Islet of Langerhans (tissue), 1 donor: Measurements from ENCODE around the gene TRPM3.
A peak's percentile ranks its signal among the peaks of the same experiment; 100 is the strongest.

ENCODE experiments used
- FAIRE-seq: peaks from one replicate; lab custom pipeline; 2011; peaks lifted over from hg19 to GRCh38; lab: Jason Lieb, UNC

The TRPM3 gene

GRCh38 chr9:70947086-70947485 is 174.3 kb downstream of the TRPM3 start:
- no peak for FAIRE-seq

DNA sequence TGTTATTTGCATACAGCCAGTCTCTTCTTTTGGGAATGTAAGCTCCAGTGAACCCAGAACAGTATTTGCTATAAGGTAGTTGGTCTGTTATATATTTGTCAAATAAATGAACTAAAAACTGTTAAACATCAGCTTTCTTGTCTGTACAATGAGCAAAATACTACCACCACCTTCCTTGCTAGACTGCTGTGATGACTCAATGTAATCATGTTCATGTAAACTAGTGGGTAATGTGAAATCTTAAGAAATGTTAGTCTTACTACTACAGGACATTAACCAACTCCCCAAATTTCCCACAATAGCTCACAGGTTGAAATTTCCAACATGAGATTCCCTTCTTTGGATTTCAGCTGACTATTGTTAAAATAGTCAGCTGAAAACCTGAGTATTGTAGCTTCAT is 176.1 kb downstream of the TRPM3 start:
- FAIRE-seq = no peak

GRCh38 chr9:70941191-70941590 is 180.2 kb downstream of the TRPM3 start:
- FAIRE-seq = no peak

DNA sequence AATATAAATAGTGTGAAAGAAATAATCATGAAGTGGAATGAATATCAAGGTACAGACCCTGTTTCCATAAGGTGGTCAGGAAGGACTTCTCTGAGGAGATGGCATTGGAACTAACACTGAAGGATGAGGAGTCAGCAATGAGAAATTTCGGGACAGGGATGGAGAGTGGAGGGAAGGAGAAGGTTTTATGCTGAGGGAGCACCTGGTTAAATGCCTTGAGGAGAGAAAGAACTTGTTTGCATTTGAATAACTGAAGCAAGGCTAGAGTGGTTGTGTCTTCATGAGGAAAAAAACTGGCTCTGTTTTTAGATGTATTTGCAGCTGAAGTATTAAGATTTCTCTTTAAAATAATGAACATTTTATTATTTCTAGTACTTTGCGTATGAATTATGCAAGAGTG is 180.8 kb downstream of the TRPM3 start:
- no peak for FAIRE-seq

- no peak for FAIRE-seq
These were observed 184.9 kb downstream of the TRPM3 start for GRCh38 chr9:70936536-70936935.

GRCh38 chr9:70935856-70936255 is 185.6 kb downstream of the TRPM3 start:
- no peak for FAIRE-seq

GRCh38 chr9:70934642-70935041 is 186.8 kb downstream of the TRPM3 start:
- FAIRE-seq = no peak

GRCh38 chr9:70933321-70933720 is 188.1 kb downstream of the TRPM3 start:
- FAIRE-seq = no peak

GRCh38 chr9:70932097-70932496 is 189.3 kb downstream of the TRPM3 start:
- no peak for FAIRE-seq

GRCh38 chr9:70927530-70927929 is 193.9 kb downstream of the TRPM3 start:
- no peak for FAIRE-seq

DNA sequence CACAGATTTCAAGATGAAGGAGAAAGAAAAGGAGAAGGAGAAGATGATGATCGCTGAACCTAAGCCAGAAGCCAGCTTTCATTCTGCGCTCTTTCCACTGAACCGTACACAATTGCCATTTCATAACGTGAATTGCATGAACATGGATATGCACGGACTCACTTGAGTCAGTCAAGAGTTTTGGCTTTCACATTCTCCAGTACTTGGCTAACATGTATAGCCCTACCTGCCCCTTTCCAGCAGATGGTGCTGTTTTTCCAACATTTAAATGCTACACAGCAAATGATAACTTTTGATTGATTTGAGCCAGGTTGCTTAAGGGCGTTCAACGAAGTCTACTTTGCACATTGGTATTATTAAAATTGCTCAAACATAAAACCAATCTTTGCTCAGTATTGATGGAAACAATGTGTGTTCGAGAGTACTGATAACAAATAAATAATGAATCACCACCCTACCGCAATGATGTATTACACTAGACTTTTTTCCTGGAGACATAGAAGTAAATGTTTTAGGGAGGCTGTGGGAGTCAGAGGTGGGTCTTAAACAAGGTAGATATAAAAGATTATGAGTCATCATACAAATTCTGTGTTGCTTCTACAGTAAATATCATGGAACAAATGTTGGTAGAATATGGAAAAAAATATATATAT is 196.4 kb downstream of the TRPM3 start:
- peak; percentile 99 for FAIRE-seq

DNA sequence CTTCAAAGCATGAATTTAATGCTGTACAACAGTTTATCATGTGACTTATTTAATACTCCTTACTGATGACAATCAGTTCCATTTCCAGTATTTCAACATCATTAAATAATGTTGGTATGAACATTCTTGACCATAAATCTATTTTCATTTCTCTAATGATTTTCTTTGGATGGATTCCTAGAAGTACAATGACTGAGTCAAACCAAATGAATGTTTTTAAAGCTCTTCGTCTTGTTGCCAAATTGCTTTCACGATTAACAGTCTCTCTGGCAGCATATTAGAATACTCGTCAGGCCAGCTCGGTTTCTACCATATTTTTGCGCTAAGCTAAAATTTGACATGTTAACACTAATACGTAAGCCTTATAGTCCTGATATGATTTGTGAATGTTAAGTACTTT is 197.0 kb downstream of the TRPM3 start:
- FAIRE-seq = no peak

GRCh38 chr9:70923961-70924360 is 197.5 kb downstream of the TRPM3 start:
- no peak for FAIRE-seq

DNA sequence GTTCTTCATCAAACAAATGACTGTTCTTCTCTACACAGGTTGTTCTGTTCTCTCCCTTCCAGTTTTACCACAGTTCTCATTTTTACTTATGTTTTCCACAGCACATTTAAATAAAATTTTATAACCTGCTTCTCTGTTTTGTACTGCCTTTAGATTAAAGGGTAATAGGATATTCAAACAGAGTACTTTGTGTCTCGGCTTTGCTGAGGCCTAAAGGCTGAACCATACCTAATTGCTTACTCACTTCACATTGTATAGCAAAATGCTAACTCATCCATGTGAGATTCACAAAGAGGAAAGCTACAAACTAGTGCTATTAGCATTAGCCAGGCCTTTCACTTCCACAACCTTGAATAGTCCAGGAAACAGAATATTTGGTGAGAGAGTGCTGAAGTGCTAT is 200.3 kb downstream of the TRPM3 start:
- no peak for FAIRE-seq

DNA sequence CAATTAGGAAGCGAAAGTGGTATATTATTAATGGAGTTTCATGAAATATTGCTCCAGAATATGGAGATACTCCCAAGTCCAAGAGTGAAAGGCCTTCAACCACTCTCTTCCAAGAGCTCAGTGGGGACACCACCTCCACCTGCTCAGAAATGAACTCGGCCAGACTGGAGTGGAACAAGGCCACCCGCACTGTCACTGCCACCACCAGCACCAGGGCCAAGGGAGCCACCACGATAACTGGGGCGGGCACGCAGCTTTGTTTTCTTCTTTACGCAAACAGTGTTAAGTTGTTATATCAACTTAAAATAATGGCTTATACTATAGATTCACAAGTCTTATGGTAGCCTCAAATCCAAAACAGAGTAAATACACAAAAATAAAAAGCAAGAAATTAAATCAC is 204.1 kb downstream of the TRPM3 start:
- no peak for FAIRE-seq

- FAIRE-seq = no peak
These were observed 209.6 kb downstream of the TRPM3 start for GRCh38 chr9:70911791-70912190.

- FAIRE-seq = peak; percentile 53
These were observed 210.8 kb downstream of the TRPM3 start for GRCh38 chr9:70910598-70910997.

DNA sequence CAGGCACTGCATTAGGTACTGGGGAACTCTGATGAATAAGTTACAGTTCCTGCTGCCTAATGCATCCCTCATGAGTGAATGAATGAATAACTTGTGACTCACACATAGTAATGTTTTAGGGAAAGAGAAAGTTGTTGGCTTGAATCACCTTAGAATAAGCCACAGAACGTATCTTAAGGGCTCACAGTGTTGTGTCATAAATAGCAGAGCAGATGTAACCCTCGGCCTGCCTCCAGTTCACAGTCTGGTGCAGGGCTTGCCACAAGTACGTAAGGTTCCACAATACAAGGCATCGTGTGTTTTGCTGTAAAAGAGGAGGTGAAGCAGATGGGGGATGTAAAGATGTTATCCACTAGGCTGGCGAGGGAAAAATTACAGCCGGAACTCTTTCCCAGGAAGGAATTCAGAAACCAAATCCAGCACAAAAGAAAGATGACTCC is 218.7 kb downstream of the TRPM3 start:
- FAIRE-seq = no peak

DNA sequence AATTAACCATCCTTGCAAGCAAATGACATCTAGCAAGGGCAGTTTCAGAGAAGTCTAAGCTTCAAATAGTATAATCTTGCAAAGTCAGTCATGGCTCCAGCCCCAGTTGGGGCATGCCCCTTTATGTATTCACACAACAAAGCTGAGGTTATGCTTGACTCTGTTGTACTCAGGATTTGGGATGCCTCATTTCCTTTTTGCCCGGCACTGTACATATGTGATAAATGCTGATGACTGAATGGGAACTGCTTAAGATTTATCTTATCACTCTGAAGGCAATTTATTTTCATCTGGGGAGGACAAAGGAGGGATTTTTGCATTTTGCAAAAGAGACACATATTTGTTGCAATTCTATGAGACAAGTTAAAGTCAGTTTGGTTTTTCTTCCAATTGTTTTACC is 219.2 kb downstream of the TRPM3 start:
- no peak for FAIRE-seq

DNA sequence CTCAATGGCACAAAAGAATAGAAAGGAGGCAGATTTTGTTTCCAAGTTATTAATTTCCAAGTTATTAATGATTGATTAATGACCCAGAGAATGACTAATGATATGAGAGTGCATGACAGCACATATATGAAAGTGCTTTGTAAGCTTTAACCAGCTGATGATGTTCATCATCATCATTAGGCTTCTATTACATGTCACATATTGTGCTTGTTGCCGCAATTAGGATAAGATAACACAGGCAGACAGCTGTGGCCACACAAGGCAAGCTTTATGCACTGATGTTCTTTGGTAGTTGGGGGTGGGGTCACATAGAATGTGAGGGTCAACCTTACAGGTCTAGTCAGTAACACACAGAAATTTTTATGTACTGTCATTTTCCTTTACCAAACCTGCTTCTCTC is 219.7 kb downstream of the TRPM3 start:
- FAIRE-seq = peak; percentile 13

- FAIRE-seq = no peak
These were observed 220.4 kb downstream of the TRPM3 start for GRCh38 chr9:70901013-70901412.

DNA sequence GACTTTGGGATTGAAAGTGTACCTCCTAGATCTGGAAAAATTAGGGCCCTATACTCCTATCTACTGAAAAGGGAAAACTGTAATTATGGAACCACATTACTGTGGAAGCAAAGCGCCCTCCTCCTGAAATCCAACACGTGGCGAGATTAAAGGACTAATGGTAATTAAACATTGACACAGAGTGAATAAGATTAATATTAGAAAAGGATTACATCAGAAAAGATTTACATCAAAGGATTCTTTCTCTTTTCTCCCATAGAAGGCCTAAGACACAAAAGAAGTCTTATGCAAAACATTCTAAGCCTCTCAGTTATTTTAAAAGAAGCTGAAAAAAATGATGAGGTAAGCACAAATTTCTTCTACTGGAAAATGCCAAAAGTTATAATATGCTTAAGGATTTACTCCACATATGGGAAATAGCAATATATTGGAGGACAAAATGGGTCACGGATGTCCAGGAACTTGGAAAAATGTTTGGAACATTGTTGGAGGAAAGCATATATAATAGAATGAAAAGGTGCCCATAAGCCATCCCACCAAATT is 227.8 kb downstream of the TRPM3 start:
- no peak for FAIRE-seq

DNA sequence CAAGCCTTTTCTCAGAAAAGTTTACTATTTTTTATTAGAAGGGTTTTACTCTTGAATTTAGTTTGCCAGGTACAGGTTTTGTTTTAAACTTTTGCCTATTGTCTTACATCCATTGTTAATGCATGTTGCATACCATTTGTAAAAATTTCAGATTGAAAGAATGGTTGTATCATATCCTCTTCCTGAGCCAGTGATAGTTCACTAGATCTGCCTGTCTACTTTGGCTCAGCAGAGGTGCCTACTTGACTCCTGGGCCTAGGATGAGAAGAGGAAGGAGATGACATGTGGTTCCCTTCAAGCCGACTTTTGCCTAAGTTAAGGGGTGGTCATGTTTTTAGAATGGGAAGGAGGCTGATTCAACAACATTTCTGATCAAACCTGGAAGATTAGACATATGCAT is 232.9 kb downstream of the TRPM3 start:
- FAIRE-seq = no peak

GRCh38 chr9:70887826-70888225 is 233.6 kb downstream of the TRPM3 start:
- no peak for FAIRE-seq
